ENCODE results near the gene GPNMB.

DNA sequence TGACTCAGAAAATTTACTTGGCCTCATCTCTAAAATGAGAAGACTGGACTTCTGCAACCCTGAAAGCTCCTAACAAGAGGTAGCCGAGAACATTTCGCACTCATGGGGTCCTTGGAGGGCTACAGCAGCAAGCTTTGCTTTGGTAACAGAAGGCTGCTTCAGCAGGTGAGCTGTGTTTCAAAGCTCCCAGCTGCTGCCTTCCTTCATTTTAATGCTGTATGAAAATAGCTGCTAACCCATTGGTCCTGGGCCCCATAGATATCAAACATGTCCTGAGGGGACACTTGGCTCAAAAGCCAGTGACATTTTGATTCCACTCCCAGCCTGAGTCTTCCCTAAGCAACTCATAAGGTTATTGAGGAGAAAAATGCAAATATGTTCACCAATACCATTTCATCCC lies 38.3 kb downstream of the GPNMB start:
- TF ChIP-seq, protein P1, sequence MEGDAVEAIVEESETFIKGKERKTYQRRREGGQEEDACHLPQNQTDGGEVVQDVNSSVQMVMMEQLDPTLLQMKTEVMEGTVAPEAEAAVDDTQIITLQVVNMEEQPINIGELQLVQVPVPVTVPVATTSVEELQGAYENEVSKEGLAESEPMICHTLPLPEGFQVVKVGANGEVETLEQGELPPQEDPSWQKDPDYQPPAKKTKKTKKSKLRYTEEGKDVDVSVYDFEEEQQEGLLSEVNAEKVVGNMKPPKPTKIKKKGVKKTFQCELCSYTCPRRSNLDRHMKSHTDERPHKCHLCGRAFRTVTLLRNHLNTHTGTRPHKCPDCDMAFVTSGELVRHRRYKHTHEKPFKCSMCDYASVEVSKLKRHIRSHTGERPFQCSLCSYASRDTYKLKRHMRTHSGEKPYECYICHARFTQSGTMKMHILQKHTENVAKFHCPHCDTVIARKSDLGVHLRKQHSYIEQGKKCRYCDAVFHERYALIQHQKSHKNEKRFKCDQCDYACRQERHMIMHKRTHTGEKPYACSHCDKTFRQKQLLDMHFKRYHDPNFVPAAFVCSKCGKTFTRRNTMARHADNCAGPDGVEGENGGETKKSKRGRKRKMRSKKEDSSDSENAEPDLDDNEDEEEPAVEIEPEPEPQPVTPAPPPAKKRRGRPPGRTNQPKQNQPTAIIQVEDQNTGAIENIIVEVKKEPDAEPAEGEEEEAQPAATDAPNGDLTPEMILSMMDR (IDR thresholded peaks at IDR 0.05) = no peak
- TF ChIP-seq POLR2A (IDR thresholded peaks at IDR 0.05) = no peak
